Liver (tissue), 9 donors: ENCODE data around the gene B3GNT3. TPM values are rescaled to one million over a fixed set of nuclear protein-coding genes. Genes with fewer than 3 reads are reported as not detected.

Source experiments
- DNase-seq: peaks from one replicate; pipeline ENCODE4 v3.0.0-alpha.2; 2017; ENCODE audit warnings: low spot score
- H3K27ac ChIP-seq, 2 donors: one replicate each; pipeline ENCODE4 v1.7.0; 2013; ENCODE audit warnings: inconsistent platforms in 2 of 2, low read length in 2 of 2, control low read depth in 1 of 2, low read depth in 1 of 2, mild to moderate bottlenecking in 1 of 2
- H3K27me3 ChIP-seq, 4 donors: one replicate each; pipeline versions ENCODE4 v1.6.1 to v1.7.0; 2013; ENCODE audit warnings: low read length in 3 of 4, inconsistent platforms in 1 of 4, mild to moderate bottlenecking in 1 of 4, moderate library complexity in 1 of 4; ENCODE audit not compliant: control insufficient read depth in 4 of 4, insufficient read depth in 4 of 4
- H3K36me3 ChIP-seq, 4 donors: one replicate each; pipeline versions ENCODE4 v1.6.1 to v1.7.0; 2013; ENCODE audit warnings: low read length in 3 of 4, mild to moderate bottlenecking in 3 of 4, low read depth in 1 of 4, moderate library complexity in 1 of 4; ENCODE audit not compliant: control insufficient read depth in 4 of 4, insufficient read depth in 3 of 4
- H3K4me1 ChIP-seq, 4 donors: one replicate each; pipeline versions ENCODE4 v1.6.1 to v1.7.0; 2013; ENCODE audit warnings: low read length in 3 of 4, mild to moderate bottlenecking in 3 of 4, moderate library complexity in 1 of 4; ENCODE audit not compliant: control insufficient read depth in 4 of 4, insufficient read depth in 4 of 4
- H3K4me3 ChIP-seq, 3 donors: one replicate each; pipeline versions ENCODE4 v1.6.1 to v1.7.0; 2013; ENCODE audit warnings: low read length in 3 of 3, control low read depth in 1 of 3, low read depth in 1 of 3, mild to moderate bottlenecking in 1 of 3
- H3K9ac ChIP-seq, 2 donors: one replicate each; pipeline ENCODE4 v1.7.0; 2013; ENCODE audit warnings: low read length in 2 of 2, mild to moderate bottlenecking in 2 of 2, moderate library complexity in 2 of 2, control low read depth in 1 of 2, low read depth in 1 of 2
- H3K9me3 ChIP-seq, 4 donors: one replicate each; pipeline versions ENCODE4 v1.6.1 to v1.7.0; 2013; ENCODE audit warnings: low read length in 3 of 4; ENCODE audit not compliant: control insufficient read depth in 4 of 4
- ATF3 ChIP-seq: IDR thresholded peaks from 2 replicates; pipeline ENCODE4 v1.6.1; 2016; ENCODE audit warnings: antibody characterized with exemption
- EGR1 ChIP-seq, 2 donors: IDR thresholded peaks; 2 replicates each; pipeline ENCODE4 v1.6.1; 2016 to 2018; ENCODE audit warnings: antibody characterized with exemption in 2 of 2, low read depth in 2 of 2
- HNF4A ChIP-seq, 2 donors: conservative IDR thresholded peaks; 2 replicates each; pipeline ENCODE4 v1.6.1; 2016; ENCODE audit warnings: antibody characterized with exemption in 2 of 2, mild to moderate bottlenecking in 2 of 2
- HNF4G ChIP-seq: IDR thresholded peaks from 2 replicates; pipeline ENCODE4 v1.6.1; 2016; ENCODE audit warnings: antibody characterized with exemption
- NR2F2 ChIP-seq: IDR thresholded peaks from 2 replicates; pipeline ENCODE4 v1.6.1; 2016; ENCODE audit warnings: antibody characterized with exemption
- RAD21 ChIP-seq, 2 donors: IDR thresholded peaks; 2 replicates each; pipeline ENCODE4 v1.6.1; 2016; ENCODE audit warnings: antibody characterized with exemption in 2 of 2, mild to moderate bottlenecking in 2 of 2
- RXRA ChIP-seq, 2 donors: IDR thresholded peaks; 2 replicates each; pipeline ENCODE4 v1.6.1; 2017 to 2018; ENCODE audit warnings: antibody characterized with exemption in 2 of 2, mild to moderate bottlenecking in 1 of 2
- TAF1 ChIP-seq: conservative IDR thresholded peaks from 2 replicates; pipeline ENCODE4 v1.6.1; 2016; ENCODE audit warnings: antibody characterized with exemption, mild to moderate bottlenecking
- WGBS: extraction: QIAGEN DNeasy Blood & Tissue Kit; methylation state at CpG from one replicate; pipeline ENCODE4 v1.1.7; 2013; 5-methylcytosine and 5-hydroxymethylcytosine counted together
- polyA plus RNA-seq, 2 donors: library from polyadenylated mRNA; stranded (reverse) in 1 of 2; unstranded in 1 of 2; fragments of 200-250 nt in 1 of 2; fragments of >200 nt in 1 of 2; fragmentation: Nextera tagmentation in 1 of 2; extraction: Ambion mirVana in 1 of 2; gene quantifications; one replicate each; pipeline versions ENCODE4 v1.2.1 to v1.2.3, GENCODE V29; 2013 to 2015
- total RNA-seq, 2 donors: library from RNA; depleted of rRNA; stranded (reverse); fragments of >200 nt; gene quantifications; one replicate each; pipeline ENCODE4 v1.2.3, GENCODE V29; 2014
- TF ChIP-seq, protein P1 (sequence below): IDR thresholded peaks from 2 replicates; pipeline ENCODE4 v1.6.1; 2016; ENCODE audit warnings: antibody characterized with exemption, mild to moderate bottlenecking
- TF ChIP-seq, protein P2 (sequence below): IDR thresholded peaks from 2 replicates; pipeline ENCODE4 v1.6.1; 2016; ENCODE audit warnings: antibody characterized with exemption
- TF ChIP-seq, protein P3 (sequence below): IDR thresholded peaks from 2 replicates; pipeline ENCODE4 v1.6.1; 2016; ENCODE audit warnings: antibody characterized with exemption
- donor health status: healthy.
- donor health status: healthy.
- donor health status: healthy.
- donor health status: healthy.
- donor health status: healthy.

B3GNT3 gene
- total and polyA plus RNA-seq, 4 donors, result 0.14 to 2.1 (median 1.1) TPM

DNA sequence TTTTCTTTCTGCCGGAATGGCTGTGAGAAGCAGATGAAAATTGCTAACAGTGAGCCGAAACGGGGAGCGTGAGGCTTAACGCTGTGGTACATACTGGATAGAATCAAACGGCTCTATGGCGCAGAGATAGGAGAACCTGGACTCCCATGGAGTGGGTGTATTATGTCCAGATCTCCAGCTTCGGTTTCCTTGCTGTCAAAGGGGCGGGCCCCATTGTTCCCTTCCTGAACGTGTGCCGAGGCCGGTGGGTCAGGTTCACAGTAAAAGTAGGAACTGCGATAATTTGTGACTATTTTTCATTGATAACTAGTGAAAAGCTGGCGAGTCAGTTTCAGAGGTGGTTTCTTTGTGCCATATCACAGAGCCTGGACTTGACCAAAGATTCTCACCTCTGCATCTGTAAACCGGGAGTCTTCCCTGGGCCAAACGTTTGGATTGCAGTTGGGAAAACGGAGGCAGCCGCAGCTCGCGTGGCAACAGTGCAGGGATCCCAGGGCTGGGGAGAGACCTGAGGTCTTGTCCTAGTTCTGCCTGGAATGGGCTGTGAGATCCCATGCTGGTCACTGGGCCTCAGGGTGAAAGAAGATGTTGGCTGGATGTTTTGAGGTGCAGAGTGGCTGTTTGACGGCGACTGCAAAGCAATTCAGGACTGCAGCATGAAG, 65.5 kb downstream of the B3GNT3 start:
- Histone ChIP-seq H3K4me1 (peaks cover 3 to 18% (median 13%) of the 10 kb centered on the region in 4 donors), H3K9me3 (no peaks in the 10 kb centered on the region), H3K9ac (peak overlapping the region; percentile 83 to 93), H3K4me3 (peak overlapping the region; percentile 87 to 99 (median 91)), H3K36me3 (peaks cover 17 to 31% (median 24%) of the 10 kb centered on the region in 4 donors), H3K27me3 (no peaks in the 10 kb centered on the region), H3K27ac (peak overlapping the region; percentile 79 to 80)
- TF ChIP-seq TAF1, result no peak
- no peak for TF ChIP-seq RAD21 (IDR thresholded peaks at IDR 0.05)
- TF ChIP-seq RXRA (IDR thresholded peaks at IDR 0.05), result no peak
- TF ChIP-seq, protein P1, sequence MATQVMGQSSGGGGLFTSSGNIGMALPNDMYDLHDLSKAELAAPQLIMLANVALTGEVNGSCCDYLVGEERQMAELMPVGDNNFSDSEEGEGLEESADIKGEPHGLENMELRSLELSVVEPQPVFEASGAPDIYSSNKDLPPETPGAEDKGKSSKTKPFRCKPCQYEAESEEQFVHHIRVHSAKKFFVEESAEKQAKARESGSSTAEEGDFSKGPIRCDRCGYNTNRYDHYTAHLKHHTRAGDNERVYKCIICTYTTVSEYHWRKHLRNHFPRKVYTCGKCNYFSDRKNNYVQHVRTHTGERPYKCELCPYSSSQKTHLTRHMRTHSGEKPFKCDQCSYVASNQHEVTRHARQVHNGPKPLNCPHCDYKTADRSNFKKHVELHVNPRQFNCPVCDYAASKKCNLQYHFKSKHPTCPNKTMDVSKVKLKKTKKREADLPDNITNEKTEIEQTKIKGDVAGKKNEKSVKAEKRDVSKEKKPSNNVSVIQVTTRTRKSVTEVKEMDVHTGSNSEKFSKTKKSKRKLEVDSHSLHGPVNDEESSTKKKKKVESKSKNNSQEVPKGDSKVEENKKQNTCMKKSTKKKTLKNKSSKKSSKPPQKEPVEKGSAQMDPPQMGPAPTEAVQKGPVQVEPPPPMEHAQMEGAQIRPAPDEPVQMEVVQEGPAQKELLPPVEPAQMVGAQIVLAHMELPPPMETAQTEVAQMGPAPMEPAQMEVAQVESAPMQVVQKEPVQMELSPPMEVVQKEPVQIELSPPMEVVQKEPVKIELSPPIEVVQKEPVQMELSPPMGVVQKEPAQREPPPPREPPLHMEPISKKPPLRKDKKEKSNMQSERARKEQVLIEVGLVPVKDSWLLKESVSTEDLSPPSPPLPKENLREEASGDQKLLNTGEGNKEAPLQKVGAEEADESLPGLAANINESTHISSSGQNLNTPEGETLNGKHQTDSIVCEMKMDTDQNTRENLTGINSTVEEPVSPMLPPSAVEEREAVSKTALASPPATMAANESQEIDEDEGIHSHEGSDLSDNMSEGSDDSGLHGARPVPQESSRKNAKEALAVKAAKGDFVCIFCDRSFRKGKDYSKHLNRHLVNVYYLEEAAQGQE, result no peak
- WGBS, result 2% methylated on average over 22 of the region's 22 CpGs
- DNase-seq, result no peak

DNA sequence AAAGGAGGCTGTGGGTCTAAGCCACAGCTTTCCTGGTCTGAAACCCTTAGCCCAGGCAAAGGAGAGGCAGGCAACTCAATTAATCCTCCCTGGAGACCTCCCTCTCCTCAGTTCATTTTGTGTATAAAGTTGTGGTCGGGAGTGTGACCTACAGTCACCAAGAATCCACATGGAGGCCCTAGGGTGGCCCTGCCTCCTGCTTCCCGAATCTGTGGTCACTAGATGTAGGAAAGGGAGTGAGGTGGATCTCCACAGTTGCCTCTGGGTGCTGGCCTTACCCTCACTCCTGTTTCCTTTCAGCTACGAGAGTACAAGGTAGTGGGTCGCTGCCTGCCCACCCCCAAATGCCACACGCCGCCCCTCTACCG, 66.0 kb downstream of the B3GNT3 start:
- no peak overlapping the region for H3K27ac ChIP-seq
- WGBS, result 57% methylated on average over 7 of the region's 7 CpGs
- no peak for DNase-seq
- H3K27me3 ChIP-seq, result no peaks in the 10 kb centered on the region
- H3K9ac ChIP-seq, result peak overlapping the region; percentile 83 to 93
- no peaks in the 10 kb centered on the region for H3K9me3 ChIP-seq
- peak overlapping the region; percentile 87 to 99 (median 91) for H3K4me3 ChIP-seq
- peaks cover 3 to 18% (median 13%) of the 10 kb centered on the region in 4 donors for H3K4me1 ChIP-seq
- peaks cover 17 to 31% (median 25%) of the 10 kb centered on the region in 4 donors for H3K36me3 ChIP-seq
- TF ChIP-seq, protein P2, sequence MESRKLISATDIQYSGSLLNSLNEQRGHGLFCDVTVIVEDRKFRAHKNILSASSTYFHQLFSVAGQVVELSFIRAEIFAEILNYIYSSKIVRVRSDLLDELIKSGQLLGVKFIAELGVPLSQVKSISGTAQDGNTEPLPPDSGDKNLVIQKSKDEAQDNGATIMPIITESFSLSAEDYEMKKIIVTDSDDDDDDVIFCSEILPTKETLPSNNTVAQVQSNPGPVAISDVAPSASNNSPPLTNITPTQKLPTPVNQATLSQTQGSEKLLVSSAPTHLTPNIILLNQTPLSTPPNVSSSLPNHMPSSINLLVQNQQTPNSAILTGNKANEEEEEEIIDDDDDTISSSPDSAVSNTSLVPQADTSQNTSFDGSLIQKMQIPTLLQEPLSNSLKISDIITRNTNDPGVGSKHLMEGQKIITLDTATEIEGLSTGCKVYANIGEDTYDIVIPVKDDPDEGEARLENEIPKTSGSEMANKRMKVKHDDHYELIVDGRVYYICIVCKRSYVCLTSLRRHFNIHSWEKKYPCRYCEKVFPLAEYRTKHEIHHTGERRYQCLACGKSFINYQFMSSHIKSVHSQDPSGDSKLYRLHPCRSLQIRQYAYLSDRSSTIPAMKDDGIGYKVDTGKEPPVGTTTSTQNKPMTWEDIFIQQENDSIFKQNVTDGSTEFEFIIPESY, result no peak

DNA sequence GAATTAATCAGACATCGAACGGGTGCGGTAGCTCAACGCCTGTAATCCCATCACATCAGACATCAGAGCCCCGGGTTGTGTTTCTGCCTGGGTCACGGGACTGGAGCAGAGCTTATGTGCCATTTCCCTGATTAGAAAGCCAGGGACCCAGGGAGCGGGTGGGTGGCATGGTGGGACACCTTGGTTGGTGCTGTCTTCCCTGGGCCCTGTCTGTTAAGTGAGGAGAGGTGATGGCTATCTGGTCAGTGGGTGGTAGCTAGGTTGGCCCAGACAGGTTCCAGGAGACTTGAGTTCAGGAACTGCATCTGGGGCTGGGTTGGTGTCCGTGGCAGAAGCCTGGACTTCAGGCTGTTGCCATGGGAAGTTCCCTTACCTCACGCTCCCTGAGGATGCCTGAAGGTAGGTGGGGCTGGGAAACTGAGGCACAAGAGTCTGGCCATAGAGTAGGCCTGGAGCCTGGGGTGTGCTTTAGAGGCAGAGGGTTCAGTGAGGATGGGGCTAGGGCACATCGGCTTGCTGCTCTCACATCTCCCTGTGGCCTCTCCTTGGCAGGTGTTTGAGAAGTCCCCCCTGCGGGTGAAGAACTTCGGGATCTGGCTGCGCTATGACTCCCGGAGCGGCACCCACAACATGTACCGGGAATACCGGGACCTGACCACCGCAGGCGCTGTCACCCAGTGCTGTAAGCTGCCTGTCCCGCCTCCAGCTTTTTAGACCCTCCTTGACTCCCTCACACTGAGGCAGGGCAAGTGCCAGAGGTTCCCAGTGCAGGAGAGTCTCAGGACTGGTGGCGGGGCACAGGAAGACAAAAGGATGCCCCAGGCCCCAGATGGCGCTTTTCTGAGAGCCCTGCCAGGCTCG, 66.8 kb downstream of the B3GNT3 start:
- peaks cover 3 to 18% (median 13%) of the 10 kb centered on the region in 4 donors for H3K4me1 ChIP-seq
- no peak overlapping the region for H3K9ac ChIP-seq
- H3K9me3 ChIP-seq, result no peaks in the 10 kb centered on the region
- peaks cover 17 to 31% (median 25%) of the 10 kb centered on the region in 4 donors for H3K36me3 ChIP-seq
- DNase-seq, result no peak
- WGBS, result 87% methylated on average over 23 of the region's 23 CpGs
- no peaks in the 10 kb centered on the region for H3K27me3 ChIP-seq
- H3K4me3 ChIP-seq, result no peak overlapping the region
- H3K27ac ChIP-seq, result no peak overlapping the region
- TF ChIP-seq HNF4A (conservative IDR thresholded peaks at IDR 0.05), result no peak
- TF ChIP-seq NR2F2, result no peak
- TF ChIP-seq ATF3, result no peak
- TF ChIP-seq, protein P2, result no peak
- TF ChIP-seq EGR1 (IDR thresholded peaks at IDR 0.05; ENCODE audit: low read depth in 2 of 2), result no peak
- no peak for TF ChIP-seq RXRA (IDR thresholded peaks at IDR 0.05)
- TF ChIP-seq, protein P1, result no peak
- TF ChIP-seq HNF4G, result no peak
- TF ChIP-seq, protein P3, sequence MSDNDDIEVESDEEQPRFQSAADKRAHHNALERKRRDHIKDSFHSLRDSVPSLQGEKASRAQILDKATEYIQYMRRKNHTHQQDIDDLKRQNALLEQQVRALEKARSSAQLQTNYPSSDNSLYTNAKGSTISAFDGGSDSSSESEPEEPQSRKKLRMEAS, result no peak
